ENCODE measurements around the gene MAGOH. TPM values are rescaled to one million over a fixed set of nuclear protein-coding genes. Genes with fewer than 3 reads are reported as not detected.

The MAGOH gene
- total and polyA plus RNA-seq, 8 donors: 2.9 to 105 (median 52.3) TPM

GRCh38 chr1:53273526-53273925, 35.2 kb upstream of the MAGOH start:
- Histone ChIP-seq H3K27ac (no peak overlapping the region), H3K4me1 (no peaks in the 10 kb centered on the region), H3K9me3 (no peaks in the 10 kb centered on the region), H3K36me3 (no peaks in the 10 kb centered on the region), H3K27me3 (no peaks in the 10 kb centered on the region), H3K4me3 (no peak overlapping the region)
- TF ChIP-seq, protein P1, sequence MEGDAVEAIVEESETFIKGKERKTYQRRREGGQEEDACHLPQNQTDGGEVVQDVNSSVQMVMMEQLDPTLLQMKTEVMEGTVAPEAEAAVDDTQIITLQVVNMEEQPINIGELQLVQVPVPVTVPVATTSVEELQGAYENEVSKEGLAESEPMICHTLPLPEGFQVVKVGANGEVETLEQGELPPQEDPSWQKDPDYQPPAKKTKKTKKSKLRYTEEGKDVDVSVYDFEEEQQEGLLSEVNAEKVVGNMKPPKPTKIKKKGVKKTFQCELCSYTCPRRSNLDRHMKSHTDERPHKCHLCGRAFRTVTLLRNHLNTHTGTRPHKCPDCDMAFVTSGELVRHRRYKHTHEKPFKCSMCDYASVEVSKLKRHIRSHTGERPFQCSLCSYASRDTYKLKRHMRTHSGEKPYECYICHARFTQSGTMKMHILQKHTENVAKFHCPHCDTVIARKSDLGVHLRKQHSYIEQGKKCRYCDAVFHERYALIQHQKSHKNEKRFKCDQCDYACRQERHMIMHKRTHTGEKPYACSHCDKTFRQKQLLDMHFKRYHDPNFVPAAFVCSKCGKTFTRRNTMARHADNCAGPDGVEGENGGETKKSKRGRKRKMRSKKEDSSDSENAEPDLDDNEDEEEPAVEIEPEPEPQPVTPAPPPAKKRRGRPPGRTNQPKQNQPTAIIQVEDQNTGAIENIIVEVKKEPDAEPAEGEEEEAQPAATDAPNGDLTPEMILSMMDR (IDR thresholded peaks at IDR 0.05): no peak
- TF ChIP-seq POLR2AphosphoS5 (IDR thresholded peaks at IDR 0.05) (no peak), EP300 (IDR thresholded peaks at IDR 0.05) (no peak), POLR2A (IDR thresholded peaks at IDR 0.05) (no peak)
- DNase-seq: no peak
- intact Hi-C loops (cut with DNase I; ENCODE audit: low total_unique reads): no loop called here
- WGBS, 5 donors: 56 to 94% (median 88%) methylated on average over 2 of the region's 2 CpGs

DNA sequence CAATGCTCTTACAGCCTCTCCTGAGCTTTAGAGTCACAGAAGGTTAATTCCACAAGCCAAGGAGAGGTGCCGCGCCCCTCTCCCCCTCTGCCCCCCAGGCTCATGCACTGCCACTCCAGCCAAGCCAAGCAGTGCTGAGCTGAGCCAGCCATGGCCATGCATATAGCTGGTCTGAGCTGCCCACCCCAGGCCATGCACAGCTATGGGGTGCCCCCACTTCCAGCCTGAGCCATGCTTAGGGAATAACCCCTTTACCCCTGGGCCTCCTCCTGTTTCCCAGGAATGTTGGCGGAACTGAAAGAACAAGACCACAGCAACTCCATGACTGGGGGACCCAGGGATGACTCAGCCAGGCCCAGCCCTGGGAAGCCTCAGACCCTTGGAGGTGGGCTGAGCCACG, 34.0 kb upstream of the MAGOH start:
- WGBS, 5 donors: 83 to 98% (median 95%) methylated on average over 4 of the region's 4 CpGs
- intact Hi-C loops (cut with DNase I; ENCODE audit: low total_unique reads): no loop called here
- Histone ChIP-seq H3K4me1 (no peaks in the 10 kb centered on the region), H3K9me3 (no peaks in the 10 kb centered on the region), H3K36me3 (no peaks in the 10 kb centered on the region), H3K27ac (no peak overlapping the region), H3K27me3 (no peaks in the 10 kb centered on the region), H3K4me3 (no peak overlapping the region)
- DNase-seq: no peak
- TF ChIP-seq EP300 (IDR thresholded peaks at IDR 0.05): no peak
- no peak for TF ChIP-seq POLR2A (IDR thresholded peaks at IDR 0.05)
- TF ChIP-seq, protein P1 (IDR thresholded peaks at IDR 0.05): no peak
- TF ChIP-seq POLR2AphosphoS5 (IDR thresholded peaks at IDR 0.05): no peak

DNA sequence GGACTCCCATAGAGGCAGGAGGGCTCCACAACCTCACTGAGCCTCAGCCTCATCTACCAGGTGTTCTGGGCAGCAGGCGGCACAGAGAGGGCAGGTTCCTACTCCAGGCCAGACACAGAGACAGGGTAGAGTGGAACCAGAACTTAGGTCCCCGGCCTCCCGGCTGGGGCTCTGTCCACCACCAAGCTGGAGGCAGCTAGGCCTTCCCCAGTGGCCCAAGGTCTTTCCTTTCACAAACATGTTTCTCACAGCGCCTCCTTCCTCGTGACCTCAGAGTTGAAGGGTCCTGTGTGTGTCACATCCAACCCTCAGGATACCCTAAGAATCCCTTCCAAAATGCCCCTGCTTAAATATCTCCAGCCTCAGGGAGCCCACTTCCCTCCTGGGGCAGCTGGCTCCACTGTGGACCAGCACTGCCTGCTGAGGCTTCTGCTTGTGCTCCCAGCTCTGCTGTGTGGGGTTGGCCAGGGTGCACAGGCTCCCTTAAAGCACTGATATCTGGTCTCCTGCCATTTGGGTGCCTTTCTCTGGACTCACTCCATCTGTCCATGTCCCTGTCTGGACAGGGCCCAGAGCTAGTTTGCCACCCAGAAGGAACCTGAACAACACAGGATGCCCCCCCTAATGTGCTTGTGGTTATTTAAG, 33.2 kb upstream of the MAGOH start:
- no peak overlapping the region for H3K4me3 ChIP-seq
- TF ChIP-seq POLR2A (IDR thresholded peaks at IDR 0.05) (no peak), POLR2AphosphoS5 (IDR thresholded peaks at IDR 0.05) (no peak), EP300 (IDR thresholded peaks at IDR 0.05) (no peak)
- TF ChIP-seq, protein P1 (IDR thresholded peaks at IDR 0.05): no peak
- intact Hi-C loops (cut with DNase I; ENCODE audit: low total_unique reads): no loop called here
- H3K27ac ChIP-seq: no peak overlapping the region
- 94 to 100% (median 97%) methylated on average over 5 of the region's 5 CpGs for WGBS, 5 donors
- no peaks in the 10 kb centered on the region for H3K36me3 ChIP-seq
- no peak for DNase-seq
- no peaks in the 10 kb centered on the region for H3K4me1 ChIP-seq
- H3K27me3 ChIP-seq: no peaks in the 10 kb centered on the region
- no peaks in the 10 kb centered on the region for H3K9me3 ChIP-seq

- no peak overlapping the region for H3K4me3 ChIP-seq
- TF ChIP-seq, protein P1 (IDR thresholded peaks at IDR 0.05): no peak
- TF ChIP-seq POLR2AphosphoS5 (IDR thresholded peaks at IDR 0.05) (no peak), POLR2A (IDR thresholded peaks at IDR 0.05) (no peak), EP300 (IDR thresholded peaks at IDR 0.05) (no peak)
- intact Hi-C loops (cut with DNase I; ENCODE audit: low total_unique reads): no loop called here
- no peaks in the 10 kb centered on the region for H3K9me3 ChIP-seq
- H3K4me1 ChIP-seq: no peaks in the 10 kb centered on the region
- WGBS, 5 donors: 85 to 92% (median 87%) methylated on average over 8 of the region's 8 CpGs
- no peak for DNase-seq
- no peaks in the 10 kb centered on the region for H3K27me3 ChIP-seq
- H3K27ac ChIP-seq: no peak overlapping the region
- H3K36me3 ChIP-seq: peaks cover 0 to 1% (median 0%) of the 10 kb centered on the region in 4 donors
Observed at GRCh38 chr1:53270873-53271272, 32.6 kb upstream of the MAGOH start.

Measured in stomach (tissue), 9 donors.